HepG2 (cell line): ENCODE results near the gene COL2A1. TPM values are rescaled to one million over a fixed set of nuclear protein-coding genes. Genes with fewer than 3 reads are reported as not detected.

Source experiments
- ATAC-seq: fragments of 200-7000 bp; cut with Tn5 transposase; 3 replicates; pipeline ENCODE4 v1.9.1; 2020; ENCODE audit warnings: mild to moderate bottlenecking, moderate library complexity
- BruUV-seq: library from RNA; stranded (reverse); fragments of 400-500 nt; replicated peaks from 2 replicates; lab custom pipeline; 2021; lab: Mats Ljungman, UMichigan
- CTCF ChIA-PET: fragments of 300-600 bp; formaldehyde crosslinking; extraction: SDS; loops from one replicate; lab custom pipeline; 2021; ENCODE audit warnings: low total read pairs, inconsistent platforms, low intra/inter-chr PET ratio; lab: Yijun Ruan, JAX
- POLR2A ChIA-PET: fragments of 350-600 bp; sonication (Branson Sonifier 250); formaldehyde crosslinking; loops from one replicate; lab custom pipeline; 2020; ENCODE audit warnings: antibody characterized with exemption, inconsistent platforms; lab: Yijun Ruan, JAX
- DNase-seq: peaks from one replicate; pipeline ENCODE4 v3.0.0-alpha.2; 2015; ENCODE audit warnings: low spot score
- FAIRE-seq: peaks from 3 replicates; lab custom pipeline; 2011; peaks lifted over from hg19 to GRCh38; lab: Jason Lieb, UNC
- H2AFZ ChIP-seq: one replicate; pipeline ENCODE4 v1.6.1; 2011; ENCODE audit warnings: low read length, inconsistent platforms
- H3K27ac ChIP-seq: fragments of 300-600 bp; 3 replicates; pipeline ENCODE4 v1.8.0; 2011; ENCODE audit warnings: mixed run types, mild to moderate bottlenecking, mixed read lengths, low read length, inconsistent platforms; ENCODE audit not compliant: insufficient read depth; ENCODE audit errors: extremely low read length
- H3K27me3 ChIP-seq, 2 experiments: fragments of 200-600 bp in 1 of 2; 2 replicates in 1 of 2; 3 replicates in 1 of 2; pipeline versions ENCODE4 v1.6.0 to v1.8.0; 2011; ENCODE audit warnings: low read length in 2 of 2, mild to moderate bottlenecking in 2 of 2, moderate library complexity in 2 of 2, inconsistent platforms in 1 of 2; ENCODE audit not compliant: insufficient read depth in 2 of 2, control insufficient read depth in 1 of 2
- H3K36me3 ChIP-seq, 2 experiments: fragments of 200-600 bp in 1 of 2; replicated peaks in 1 of 2; 2 replicates in 1 of 2; 3 replicates in 1 of 2; pipeline versions ENCODE4 v1.5.1 to v1.8.0; 2011; ENCODE audit warnings: low read length in 2 of 2, inconsistent platforms in 1 of 2; ENCODE audit not compliant: insufficient read depth in 2 of 2, control insufficient read depth in 1 of 2
- H3K4me1 ChIP-seq: 2 replicates; pipeline ENCODE4 v1.5.1; 2012; ENCODE audit warnings: low read length, inconsistent platforms; ENCODE audit not compliant: insufficient read depth
- H3K4me2 ChIP-seq: 2 replicates; pipeline ENCODE4 v1.6.0; 2011; ENCODE audit warnings: low read depth, low read length, inconsistent platforms
- H3K4me3 ChIP-seq, 3 experiments: fragments of 200-600 bp in 1 of 3; sonication (generic), shearing (Covaris generic) in 1 of 3; replicated peaks in 1 of 3; 2 replicates each; pipeline ENCODE4 v1.5.1; 2011 to 2016; ENCODE audit warnings: low read length in 3 of 3, inconsistent platforms in 2 of 3, low read depth in 2 of 3, mild to moderate bottlenecking in 2 of 3, control low read depth in 1 of 3, mixed read lengths in 1 of 3; ENCODE audit not compliant: insufficient read depth in 1 of 3
- H3K79me2 ChIP-seq: one replicate; pipeline ENCODE4 v1.6.1; 2011; ENCODE audit warnings: low read length, inconsistent platforms; ENCODE audit not compliant: insufficient read depth
- H3K9ac ChIP-seq: 2 replicates; pipeline ENCODE4 v1.6.0; 2011; ENCODE audit warnings: mild to moderate bottlenecking, low read depth, low read length, inconsistent platforms; ENCODE audit not compliant: insufficient read depth
- H3K9me3 ChIP-seq: 2 replicates; pipeline ENCODE4 v1.5.1; 2012; ENCODE audit warnings: mild to moderate bottlenecking, low read length
- H4K20me1 ChIP-seq: 2 replicates; pipeline ENCODE4 v1.6.0; 2011; ENCODE audit warnings: inconsistent platforms, mild to moderate bottlenecking, low read length, moderate library complexity; ENCODE audit not compliant: insufficient read depth
- BRD4 ChIP-seq: sonication (generic); formaldehyde crosslinking; IDR thresholded peaks from 2 replicates; pipeline ENCODE4 v1.4.0; 2020; ENCODE audit warnings: missing genetic modification reagents
- MLXIP ChIP-seq: sonication (generic); formaldehyde crosslinking; IDR thresholded peaks from 2 replicates; pipeline ENCODE4 v1.9.0; 2021; ENCODE audit warnings: missing genetic modification reagents, borderline replicate concordance
- NR2F1 ChIP-seq, 2 experiments: fragments of 450-650 bp in 1 of 2; formaldehyde crosslinking in 1 of 2; IDR thresholded peaks; 2 replicates each; pipeline versions ENCODE4 v1.5.0 to v1.6.1; 2016 to 2020; ENCODE audit warnings: mild to moderate bottlenecking in 1 of 2, missing compliant biosample characterization in 1 of 2, missing genetic modification reagents in 1 of 2, moderate library complexity in 1 of 2
- TEAD2 ChIP-seq: sonication (generic); formaldehyde crosslinking; IDR thresholded peaks from 2 replicates; pipeline ENCODE4 v1.9.0; 2021; ENCODE audit warnings: missing genetic modification reagents
- TFAP4 ChIP-seq: sonication (generic); IDR thresholded peaks from 2 replicates; pipeline ENCODE4 v1.6.1; 2016; ENCODE audit warnings: low read depth, borderline replicate concordance
- ZMYM2 ChIP-seq: sonication (generic); formaldehyde crosslinking; IDR thresholded peaks from 2 replicates; pipeline ENCODE4 v1.8.0; 2022; ENCODE audit warnings: mild to moderate bottlenecking, missing genetic modification reagents
- ZNF18 ChIP-seq: sonication (generic); formaldehyde crosslinking; IDR thresholded peaks from 2 replicates; pipeline ENCODE4 v1.8.0; 2022; ENCODE audit warnings: mild to moderate bottlenecking, missing genetic modification reagents; ENCODE audit not compliant: insufficient replicate concordance
- ZNF225 ChIP-seq: sonication (generic); formaldehyde crosslinking; IDR thresholded peaks from 2 replicates; pipeline ENCODE4 v1.4.0; 2020; ENCODE audit warnings: mild to moderate bottlenecking, missing genetic modification reagents
- ZNF44 ChIP-seq: sonication (generic); formaldehyde crosslinking; IDR thresholded peaks from 2 replicates; pipeline ENCODE4 v1.5.1; 2020; ENCODE audit warnings: mild to moderate bottlenecking, missing genetic modification reagents
- ZNF652 ChIP-seq: IDR thresholded peaks from 2 replicates; pipeline ENCODE4 v1.6.1; 2016; ENCODE audit warnings: low read depth, borderline replicate concordance
- ZZZ3 ChIP-seq: sonication (generic); formaldehyde crosslinking; IDR thresholded peaks from 2 replicates; pipeline ENCODE4 v1.4.0; 2020; ENCODE audit warnings: missing genetic modification reagents, mild to moderate bottlenecking, borderline replicate concordance
- WGBS: methylation state at CpG from one replicate; pipeline ENCODE4 v1.1.6; 2017; ENCODE audit warnings: low lambda C conversion rate; 5-methylcytosine and 5-hydroxymethylcytosine counted together
- in situ Hi-C: cut with HindIII; loops from 2 replicates; pipeline ENCODE4 v1.10.0; 2017; ENCODE audit warnings: low pct_unique_long_range_greater_than_20kb; ENCODE audit not compliant: extremely low pct_ligation_motif_present
- intact Hi-C: fragments of 100-400 bp; cut with micrococcal nuclease; formaldehyde crosslinking; loops from one replicate; pipeline ENCODE4 v1.10.0; 2022; ENCODE audit not compliant: unreplicated experiment
- polyA plus RNA-seq, 8 experiments: library from polyadenylated mRNA; depleted of rRNA in 3 of 8; stranded (reverse) in 7 of 8; unstranded in 1 of 8; fragments of >200 nt; fragmentation: Illumina TruSeq in 4 of 8; extraction: Trizol in 4 of 8; gene quantifications; 2 replicates each; pipeline versions ENCODE4 v1.2.1 to v1.2.3, GENCODE V29; 2011 to 2016; ENCODE audit warnings: low read depth in 4 of 8, missing spikeins in 1 of 8, mixed read lengths in 1 of 8; ENCODE audit not compliant: insufficient read depth in 1 of 8
- total RNA-seq, 5 experiments: library from RNA; depleted of rRNA; stranded (reverse); fragments of >200 nt; fragmentation: Illumina TruSeq; extraction: Trizol; gene quantifications; 2 replicates each; pipeline ENCODE4 v1.2.3, GENCODE V29; 2016; ENCODE audit warnings: low read depth in 1 of 5
- TF ChIP-seq, protein P1 (sequence below): IDR thresholded peaks from 2 replicates; pipeline ENCODE4 v1.6.1; 2016; ENCODE audit warnings: low read depth, control low read depth

COL2A1 gene
- total and polyA plus RNA-seq, 2 of the 13 experiments (the other 11 are each of a cell fraction or from before 2014, with no cell fraction given): 7.4 to 38.3 TPM

- WGBS: 0% methylated on average over 1 of the region's 1 CpG
- no peak for FAIRE-seq
- in situ Hi-C loops: no loop called here
These were observed 73.1 kb downstream of the COL2A1 start for GRCh38 chr12:47931187-47931586.

More at GRCh38 chr12:47931187-47931586, 73.1 kb downstream of the COL2A1 start:
- H3K9me3 ChIP-seq: no peaks in the 10 kb centered on the region
- H3K4me1 ChIP-seq: peaks cover 11% of the 10 kb centered on the region
- no TSS peak for BruUV-seq
- no peaks in the 10 kb centered on the region for H3K36me3 ChIP-seq
- H3K27ac ChIP-seq: no peak overlapping the region
- no peaks in the 10 kb centered on the region for H4K20me1 ChIP-seq
- H3K79me2 ChIP-seq: no peaks in the 10 kb centered on the region
- H3K4me2 ChIP-seq: no peak overlapping the region
- DNase-seq: no peak
- POLR2A ChIA-PET: no interaction called here
- peaks cover 2 to 7% of the 10 kb centered on the region in 2 experiments; a peak in 3 of 5 replicates for H3K27me3 ChIP-seq
- TF ChIP-seq MLXIP (CRISPR knock-in tag): no peak
- no peak for TF ChIP-seq ZZZ3
- TF ChIP-seq ZNF652 (CRISPR knock-in tag): no peak
- TF ChIP-seq ZNF44 (CRISPR knock-in tag): no peak
- TF ChIP-seq ZNF225: no peak
- no peak for TF ChIP-seq TFAP4
- no peak for TF ChIP-seq ZNF18 (CRISPR knock-in tag)
- no peak for TF ChIP-seq BRD4 (CRISPR knock-in tag)
- TF ChIP-seq NR2F1 (CRISPR knock-in tag; IDR thresholded peaks at IDR 0.05): no peak
- no peak for TF ChIP-seq TEAD2 (CRISPR knock-in tag)
- no peak for TF ChIP-seq ZMYM2 (CRISPR knock-in tag)
- TF ChIP-seq, protein P1, sequence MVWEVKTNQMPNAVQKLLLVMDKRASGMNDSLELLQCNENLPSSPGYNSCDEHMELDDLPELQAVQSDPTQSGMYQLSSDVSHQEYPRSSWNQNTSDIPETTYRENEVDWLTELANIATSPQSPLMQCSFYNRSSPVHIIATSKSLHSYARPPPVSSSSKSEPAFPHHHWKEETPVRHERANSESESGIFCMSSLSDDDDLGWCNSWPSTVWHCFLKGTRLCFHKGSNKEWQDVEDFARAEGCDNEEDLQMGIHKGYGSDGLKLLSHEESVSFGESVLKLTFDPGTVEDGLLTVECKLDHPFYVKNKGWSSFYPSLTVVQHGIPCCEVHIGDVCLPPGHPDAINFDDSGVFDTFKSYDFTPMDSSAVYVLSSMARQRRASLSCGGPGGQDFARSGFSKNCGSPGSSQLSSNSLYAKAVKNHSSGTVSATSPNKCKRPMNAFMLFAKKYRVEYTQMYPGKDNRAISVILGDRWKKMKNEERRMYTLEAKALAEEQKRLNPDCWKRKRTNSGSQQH (CRISPR knock-in tag): no peak
- TF ChIP-seq, all 625 proteins: peak for 0
- no peak for ATAC-seq
- Histone ChIP-seq H3K9ac (no peak overlapping the region), H3K4me3 (no peak overlapping the region), H2AFZ (no peak overlapping the region)
- CTCF ChIA-PET: no interaction called here
- intact Hi-C loops: no loop called here
